GM12878 (cell line): ENCODE results near the gene TBCD. TPM values are rescaled to one million over a fixed set of nuclear protein-coding genes. Genes with fewer than 3 reads are reported as not detected.

Experiments
- CHD2 ChIP-seq: IDR thresholded peaks from 2 replicates; pipeline ENCODE4 v1.6.1; 2011; ENCODE audit warnings: low read depth, low read length, improper control_type of control experiment, borderline replicate concordance
- CUX1 ChIP-seq: IDR thresholded peaks from 2 replicates; pipeline ENCODE4 v1.6.1; 2012; ENCODE audit warnings: improper control_type of control experiment, low read depth, low read length; ENCODE audit not compliant: insufficient replicate concordance
- HCFC1 ChIP-seq: fragments of 150-350 bp; IDR thresholded peaks from 2 replicates; pipeline ENCODE4 v1.6.1; 2014; ENCODE audit warnings: low read length
- IKZF1 ChIP-seq: fragments of 450-650 bp; conservative IDR thresholded peaks from 2 replicates; pipeline ENCODE4 v1.6.1; 2017; ENCODE audit warnings: antibody characterized with exemption, mild to moderate bottlenecking
- KAT2A ChIP-seq: conservative IDR thresholded peaks from 2 replicates; pipeline ENCODE4 v1.6.1; 2011; ENCODE audit warnings: low read depth, low read length; ENCODE audit not compliant: control insufficient read depth
- MYB ChIP-seq: fragments of 150-350 bp; IDR thresholded peaks from 2 replicates; pipeline ENCODE4 v1.6.1; 2014; ENCODE audit warnings: mild to moderate bottlenecking, low read depth, low read length, borderline replicate concordance
- MYC ChIP-seq: IDR thresholded peaks from 2 replicates; pipeline ENCODE4 v1.6.1; 2011; ENCODE audit warnings: mild to moderate bottlenecking, low read length, moderate library complexity, inconsistent platforms; ENCODE audit not compliant: insufficient read depth, insufficient replicate concordance, insufficient read length, severe bottlenecking
- NKRF ChIP-seq: fragments of 450-650 bp; conservative IDR thresholded peaks from 2 replicates; pipeline ENCODE4 v1.6.1; 2017; ENCODE audit warnings: mild to moderate bottlenecking, moderate library complexity
- NR2C2 ChIP-seq: IDR thresholded peaks from 2 replicates; pipeline ENCODE4 v1.6.1; 2011; ENCODE audit warnings: borderline replicate concordance, low read depth; ENCODE audit not compliant: control insufficient read depth, insufficient read length
- RB1 ChIP-seq: fragments of 450-650 bp; formaldehyde crosslinking; IDR thresholded peaks from 2 replicates; pipeline ENCODE4 v1.6.1; 2017; ENCODE audit warnings: mild to moderate bottlenecking, borderline replicate concordance
- SP1 ChIP-seq: IDR thresholded peaks from one replicate; pipeline ENCODE4 v1.6.1; 2011; ENCODE audit warnings: low read depth, low read length
- TCF12 ChIP-seq: IDR thresholded peaks from 2 replicates; pipeline ENCODE4 v1.6.1; 2011; ENCODE audit warnings: low read depth, mild to moderate bottlenecking, low read length
- ZBTB4 ChIP-seq: fragments of 450-650 bp; formaldehyde crosslinking; IDR thresholded peaks from 2 replicates; pipeline ENCODE4 v1.4.0; 2022; ENCODE audit warnings: mild to moderate bottlenecking, moderate library complexity
- polyA plus RNA-seq, 11 experiments: library from polyadenylated mRNA; depleted of rRNA in 4 of 11; unstranded in 6 of 11; stranded (reverse) in 5 of 11; fragments of >200 nt; fragmentation: Nextera tagmentation in 4 of 11; fragmentation: Illumina TruSeq in 1 of 11; extraction: Ambion mirVana in 4 of 11; extraction: Trizol in 1 of 11; gene quantifications; 1 replicate in 1 of 11; 2 replicates in 10 of 11; pipeline versions ENCODE4 v1.2.1 to v1.2.3, GENCODE V29; 2011 to 2016; ENCODE audit warnings: inconsistent platforms in 2 of 11, missing spikeins in 2 of 11, low read depth in 1 of 11
- total RNA-seq, 4 experiments: library from RNA; depleted of rRNA in 3 of 4; stranded (reverse); fragments of >200 nt in 3 of 4; fragmentation: Illumina TruSeq in 1 of 4; extraction: Trizol in 1 of 4; gene quantifications; 2 replicates each; pipeline versions ENCODE4 v1.2.1 to v1.2.3, GENCODE V29; 2013 to 2021
- TF ChIP-seq, protein P1 (sequence below): fragments of 450-650 bp; formaldehyde crosslinking; IDR thresholded peaks from 2 replicates; pipeline ENCODE4 v1.4.0; 2020; ENCODE audit warnings: mild to moderate bottlenecking, moderate library complexity

The TBCD gene
- total and polyA plus RNA-seq, 10 of the 15 experiments (the other 5 are each of a cell fraction or from before 2014, with no cell fraction given), result 10.3 to 114 (median 52.4) TPM

- TF ChIP-seq IKZF1 (no peak), CHD2 (0 out of 2 replicates have a peak, but pooled peaks have one; percentile 48), NR2C2 (no peak), MYC (no peak), HCFC1 (no peak; the same call in none of the 2 replicates), KAT2A (no peak), ZBTB4 (CRISPR knock-in tag) (no peak), TCF12 (no peak), SP1 (no peak), NKRF (peak; percentile 81), MYB (no peak), CUX1 (no peak), RB1 (peak; percentile 82; the same call in 1 of the 2 replicates)
- TF ChIP-seq, protein P1, sequence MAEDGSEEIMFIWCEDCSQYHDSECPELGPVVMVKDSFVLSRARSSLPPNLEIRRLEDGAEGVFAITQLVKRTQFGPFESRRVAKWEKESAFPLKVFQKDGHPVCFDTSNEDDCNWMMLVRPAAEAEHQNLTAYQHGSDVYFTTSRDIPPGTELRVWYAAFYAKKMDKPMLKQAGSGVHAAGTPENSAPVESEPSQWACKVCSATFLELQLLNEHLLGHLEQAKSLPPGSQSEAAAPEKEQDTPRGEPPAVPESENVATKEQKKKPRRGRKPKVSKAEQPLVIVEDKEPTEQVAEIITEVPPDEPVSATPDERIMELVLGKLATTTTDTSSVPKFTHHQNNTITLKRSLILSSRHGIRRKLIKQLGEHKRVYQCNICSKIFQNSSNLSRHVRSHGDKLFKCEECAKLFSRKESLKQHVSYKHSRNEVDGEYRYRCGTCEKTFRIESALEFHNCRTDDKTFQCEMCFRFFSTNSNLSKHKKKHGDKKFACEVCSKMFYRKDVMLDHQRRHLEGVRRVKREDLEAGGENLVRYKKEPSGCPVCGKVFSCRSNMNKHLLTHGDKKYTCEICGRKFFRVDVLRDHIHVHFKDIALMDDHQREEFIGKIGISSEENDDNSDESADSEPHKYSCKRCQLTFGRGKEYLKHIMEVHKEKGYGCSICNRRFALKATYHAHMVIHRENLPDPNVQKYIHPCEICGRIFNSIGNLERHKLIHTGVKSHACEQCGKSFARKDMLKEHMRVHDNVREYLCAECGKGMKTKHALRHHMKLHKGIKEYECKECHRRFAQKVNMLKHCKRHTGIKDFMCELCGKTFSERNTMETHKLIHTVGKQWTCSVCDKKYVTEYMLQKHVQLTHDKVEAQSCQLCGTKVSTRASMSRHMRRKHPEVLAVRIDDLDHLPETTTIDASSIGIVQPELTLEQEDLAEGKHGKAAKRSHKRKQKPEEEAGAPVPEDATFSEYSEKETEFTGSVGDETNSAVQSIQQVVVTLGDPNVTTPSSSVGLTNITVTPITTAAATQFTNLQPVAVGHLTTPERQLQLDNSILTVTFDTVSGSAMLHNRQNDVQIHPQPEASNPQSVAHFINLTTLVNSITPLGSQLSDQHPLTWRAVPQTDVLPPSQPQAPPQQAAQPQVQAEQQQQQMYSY (CRISPR knock-in tag), result no peak
Measured at GRCh38 chr17:82716203-82717010, 35.5 kb upstream of the TBCD start, which contains the start of gene FN3KRP (continued).
